Fibroblast of the aortic adventitia (primary cell): ENCODE data around the gene FKBP1A. TPM values are rescaled to one million over a fixed set of nuclear protein-coding genes. Genes with fewer than 3 reads are reported as not detected.

Experiments used
- DNase-seq: peaks from one replicate; pipeline ENCODE4 v3.0.0-alpha.2; 2010; ENCODE audit warnings: low read depth
- H3K4me3 ChIP-seq: 2 replicates; pipeline ENCODE4 v1.5.1; 2011; ENCODE audit warnings: low read depth, mild to moderate bottlenecking, control low read depth, low read length, moderate library complexity
- CTCF ChIP-seq: IDR thresholded peaks from 2 replicates; pipeline ENCODE4 v1.5.1; 2011; ENCODE audit warnings: mild to moderate bottlenecking, low read length, control low read depth, inconsistent platforms; ENCODE audit not compliant: insufficient read depth
- total RNA-seq: library from RNA; depleted of rRNA; stranded (reverse); fragments of >200 nt; gene quantifications from 2 replicates; pipeline ENCODE4 v1.2.3, GENCODE V29; 2012; ENCODE audit warnings: low replicate concordance

FKBP1A gene
- total RNA-seq, 1 donor: 200 TPM

GRCh38 chr20:1331101-1331500, 61.8 kb downstream of the FKBP1A start:
- DNase-seq: no peak
- no peak overlapping the region for H3K4me3 ChIP-seq
- TF ChIP-seq CTCF: no peak

GRCh38 chr20:1330075-1330830, 62.6 kb downstream of the FKBP1A start:
- TF ChIP-seq CTCF: no peak
- no peak overlapping the region for H3K4me3 ChIP-seq
- DNase-seq: peak; percentile 86

- DNase-seq: no peak
- H3K4me3 ChIP-seq: no peak within 1 kb of the TSS
- TF ChIP-seq CTCF: no peak
Measured at GRCh38 chr20:1328680-1329330, 64.0 kb downstream of the FKBP1A start, which contains the start of gene SDCBP2. TSS of gene SDCBP2 (minus strand) at chr20:1329139. CDS start at chr20:1320416, 8,723 bp downstream.

- TF ChIP-seq CTCF: no peak
- DNase-seq: no peak
- no peak overlapping the region for H3K4me3 ChIP-seq
Measured at GRCh38 chr20:1327827-1328679, 64.8 kb downstream of the FKBP1A start.

GRCh38 chr20:1327241-1327653, 65.6 kb downstream of the FKBP1A start:
- no peak for TF ChIP-seq CTCF
- DNase-seq: peak; percentile 46
- H3K4me3 ChIP-seq: no peak overlapping the region

- H3K4me3 ChIP-seq: peak overlapping the region; percentile 93
- no peak for TF ChIP-seq CTCF
- DNase-seq: peak; percentile 69
Measured at GRCh38 chr20:1326031-1326930, 66.6 kb downstream of the FKBP1A start.
